GM23338 (cell line): ENCODE results near the gene EML1. TPM values are rescaled to one million over a fixed set of nuclear protein-coding genes. Genes with fewer than 3 reads are reported as not detected.

Experiments used
- ATAC-seq: fragments of 200-7000 bp; cut with Tn5 transposase; 3 replicates; pipeline ENCODE4 v1.9.1; 2020
- DNase-seq: peaks from one replicate; pipeline ENCODE4 v3.0.0-alpha.2; 2015; ENCODE audit warnings: low spot score
- H2AFZ ChIP-seq: fragments of 200-600 bp; sonication (generic); 2 replicates; pipeline ENCODE4 v1.8.0; 2016; ENCODE audit warnings: antibody characterized with exemption, mild to moderate bottlenecking, moderate library complexity
- H3F3A ChIP-seq: fragments of 200-600 bp; sonication (generic); replicated peaks from 2 replicates; pipeline ENCODE4 v1.8.0; 2017; ENCODE audit warnings: antibody characterized with exemption, mixed run types, low read depth
- H3K27ac ChIP-seq: fragments of 200-600 bp; sonication (generic); 2 replicates; pipeline ENCODE4 v1.6.1; 2016; ENCODE audit warnings: low read depth
- H3K27me3 ChIP-seq: fragments of 200-600 bp; sonication (generic); 2 replicates; pipeline ENCODE4 v1.8.0; 2016; ENCODE audit warnings: mild to moderate bottlenecking, mixed run types, moderate library complexity; ENCODE audit not compliant: insufficient read depth
- H3K36me3 ChIP-seq: fragments of 200-600 bp; sonication (generic); 2 replicates; pipeline ENCODE4 v1.8.0; 2016; ENCODE audit warnings: mild to moderate bottlenecking; ENCODE audit not compliant: insufficient read depth
- H3K4me1 ChIP-seq: fragments of 200-600 bp; sonication (generic); 2 replicates; pipeline ENCODE4 v1.8.0; 2016; ENCODE audit warnings: mild to moderate bottlenecking, moderate library complexity; ENCODE audit not compliant: insufficient read depth
- H3K4me2 ChIP-seq: fragments of 200-600 bp; sonication (generic); 2 replicates; pipeline ENCODE4 v1.7.1; 2017; ENCODE audit warnings: mixed run types
- H3K4me3 ChIP-seq: fragments of 200-600 bp; sonication (generic); 2 replicates; pipeline ENCODE4 v1.6.1; 2016; ENCODE audit warnings: mixed run types
- H3K79me2 ChIP-seq: fragments of 200-600 bp; sonication (generic); replicated peaks from 2 replicates; pipeline ENCODE4 v1.8.0; 2017; ENCODE audit warnings: mild to moderate bottlenecking; ENCODE audit not compliant: insufficient read depth
- H3K9me2 ChIP-seq: fragments of 200-600 bp; sonication (generic); 2 replicates; pipeline ENCODE4 v1.8.0; 2017; ENCODE audit not compliant: insufficient read depth
- H4K20me1 ChIP-seq: fragments of 200-600 bp; sonication (generic); replicated peaks from 2 replicates; pipeline ENCODE4 v1.8.0; 2017; ENCODE audit warnings: mild to moderate bottlenecking; ENCODE audit not compliant: insufficient read depth
- H3K27ac Mint-ChIP-seq: 2 replicates; pipeline ENCODE4 v1.8.0; 2020; ENCODE audit warnings: inconsistent platforms, mild to moderate bottlenecking, moderate library complexity, mixed read lengths
- H3K27me3 Mint-ChIP-seq: 3 replicates; pipeline ENCODE4 v1.8.0; 2022; ENCODE audit warnings: low read depth, mild to moderate bottlenecking, moderate library complexity, mixed read lengths, inconsistent platforms; ENCODE audit not compliant: insufficient read depth, poor library complexity
- H3K36me3 Mint-ChIP-seq: 3 replicates; pipeline ENCODE4 v1.8.0; 2021; ENCODE audit warnings: low read depth, mild to moderate bottlenecking, inconsistent platforms, moderate library complexity, mixed read lengths
- H3K4me1 Mint-ChIP-seq: 3 replicates; pipeline ENCODE4 v1.8.0; 2020; ENCODE audit warnings: mild to moderate bottlenecking, inconsistent platforms, mixed read lengths
- H3K4me3 Mint-ChIP-seq: 3 replicates; pipeline ENCODE4 v1.8.0; 2021; ENCODE audit warnings: moderate library complexity, mild to moderate bottlenecking, inconsistent platforms, mixed read lengths
- H3K9me3 Mint-ChIP-seq: 3 replicates; pipeline ENCODE4 v1.8.0; 2020; ENCODE audit warnings: moderate library complexity, mild to moderate bottlenecking, inconsistent platforms, mixed read lengths
- CREB1 ChIP-seq: fragments of 250-450 bp; sonication (Bioruptor Pico); IDR thresholded peaks from 2 replicates; pipeline ENCODE4 v1.5.0; 2020; ENCODE audit warnings: low read depth, mild to moderate bottlenecking, moderate library complexity
- CTCF ChIP-seq, 2 experiments: fragments of 200-600 bp in 1 of 2; sonication (generic) in 1 of 2; conservative IDR thresholded peaks; 2 replicates each; pipeline versions ENCODE4 v1.5.1 to v1.6.1; 2016 to 2017; ENCODE audit warnings: antibody characterized with exemption in 2 of 2, low read depth in 2 of 2, mild to moderate bottlenecking in 2 of 2, moderate library complexity in 1 of 2
- ETS1 ChIP-seq: IDR thresholded peaks from 2 replicates; pipeline ENCODE4 v1.6.1; 2016; ENCODE audit warnings: antibody characterized with exemption
- EZH2 ChIP-seq: fragments of 200-600 bp; sonication (generic); IDR thresholded peaks from one replicate; pipeline ENCODE4 v1.8.0; 2017; ENCODE audit warnings: antibody characterized with exemption, mild to moderate bottlenecking, low read depth; ENCODE audit not compliant: unreplicated experiment
- EZH2phosphoT487 ChIP-seq: fragments of 200-600 bp; sonication (generic); IDR thresholded peaks from one replicate; pipeline ENCODE4 v1.8.1; 2018; ENCODE audit warnings: antibody characterized with exemption; ENCODE audit not compliant: unreplicated experiment
- JUNB ChIP-seq: IDR thresholded peaks from one replicate; pipeline ENCODE4 v1.6.1; 2016; ENCODE audit warnings: antibody characterized with exemption; ENCODE audit not compliant: unreplicated experiment
- NANOG ChIP-seq: IDR thresholded peaks from 2 replicates; pipeline ENCODE4 v1.6.1; 2016; ENCODE audit warnings: antibody characterized with exemption, borderline replicate concordance
- POLR2AphosphoS5 ChIP-seq: IDR thresholded peaks from 2 replicates; pipeline ENCODE4 v1.6.1; 2016; ENCODE audit warnings: antibody characterized with exemption, low read depth
- STAT1 ChIP-seq: IDR thresholded peaks from one replicate; pipeline ENCODE4 v1.6.1; 2016; ENCODE audit warnings: antibody characterized with exemption; ENCODE audit not compliant: unreplicated experiment
- ZNF114 ChIP-seq: fragments of 250-450 bp; sonication (Bioruptor Pico); IDR thresholded peaks from 2 replicates; pipeline ENCODE4 v1.5.0; 2020; ENCODE audit warnings: mild to moderate bottlenecking, moderate library complexity
- ZNF331 ChIP-seq: fragments of 250-450 bp; sonication (Bioruptor Pico); IDR thresholded peaks from 2 replicates; pipeline ENCODE4 v1.5.0; 2020; ENCODE audit warnings: low read depth, mild to moderate bottlenecking, moderate library complexity
- ZNF462 ChIP-seq: fragments of 250-450 bp; sonication (Bioruptor Pico); IDR thresholded peaks from 2 replicates; pipeline ENCODE4 v1.5.0; 2020; ENCODE audit warnings: mild to moderate bottlenecking, moderate library complexity
- polyA plus RNA-seq: library from polyadenylated mRNA; unstranded; fragments of >200 nt; fragmentation: Nextera tagmentation; extraction: Ambion mirVana; gene quantifications from 2 replicates; pipeline ENCODE4 v1.2.1, GENCODE V29; 2016
- total RNA-seq: library from RNA; depleted of rRNA; stranded (reverse); fragments of >200 nt; shearing (Covaris generic); gene quantifications from 2 replicates; pipeline ENCODE4 v1.2.3, GENCODE V29; 2014
- TF ChIP-seq, protein P1 (sequence below): IDR thresholded peaks from one replicate; pipeline ENCODE4 v1.6.1; 2018; ENCODE audit warnings: antibody characterized with exemption; ENCODE audit not compliant: unreplicated experiment

EML1 gene
- total and polyA plus RNA-seq, 2 experiments from 2014 or later, result 7.0 to 18.1 TPM

DNA sequence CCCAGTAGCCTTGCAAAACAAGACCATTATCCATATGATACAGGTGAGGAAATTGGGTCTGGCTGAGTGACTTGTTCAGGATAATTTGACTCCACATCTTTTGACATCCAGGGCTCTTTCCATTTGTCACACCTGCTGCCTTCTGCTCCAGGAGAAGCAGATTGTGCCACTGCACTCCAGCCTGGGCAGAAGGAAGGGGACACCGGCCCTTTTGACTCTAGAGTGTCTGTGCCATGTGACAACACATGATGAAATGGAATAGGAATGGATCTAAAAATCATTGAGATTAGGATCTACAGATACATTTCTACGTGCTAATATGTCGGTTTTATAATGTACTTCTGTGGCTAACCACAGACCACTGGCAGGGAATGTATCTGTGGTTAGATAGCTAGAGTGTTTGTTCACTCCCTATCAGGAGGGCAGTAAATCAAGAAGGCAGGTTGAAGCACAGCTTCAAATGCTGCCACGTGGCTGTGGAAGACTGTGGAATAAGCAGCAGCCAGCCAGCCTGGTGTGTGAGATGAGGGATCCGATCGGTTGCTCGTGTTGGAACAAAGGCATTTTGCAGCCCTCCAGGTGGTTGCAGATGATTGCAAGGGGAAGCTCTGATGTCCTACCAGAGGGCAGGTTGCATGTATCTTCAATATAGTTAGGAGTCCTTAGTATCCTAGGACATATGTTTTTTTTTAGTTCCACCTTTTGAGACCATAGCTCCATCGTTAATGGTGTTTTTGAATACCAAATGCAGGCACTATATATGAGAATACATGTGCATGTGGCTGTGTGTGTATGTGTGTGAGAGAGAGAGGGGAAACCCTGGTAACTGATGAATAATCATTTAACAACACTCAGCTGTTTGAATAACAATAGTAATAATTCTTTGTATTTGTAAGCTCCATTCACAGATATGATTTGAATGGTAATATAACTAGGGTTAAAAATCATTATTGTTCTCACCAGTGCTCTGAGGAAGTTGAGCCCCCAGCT is 28.6 kb downstream of the EML1 start:
- Histone ChIP-seq H3K27me3 (no peaks in the 10 kb centered on the region), H3F3A (0 out of 2 replicates have a peak, but pooled peaks cover 3% of the 10 kb centered on the region), H3K9me2 (no peaks in the 10 kb centered on the region), H4K20me1 (no peaks in the 10 kb centered on the region; the same call in 1 of the 2 replicates), H3K4me1 (peaks cover 21% of the 10 kb centered on the region), H3K4me2 (no peak overlapping the region), H3K4me3 (no peak overlapping the region), H3K79me2 (no peaks in the 10 kb centered on the region; the same call in 1 of the 2 replicates), H3K36me3 (no peaks in the 10 kb centered on the region; the same call in 1 of the 2 replicates), H3K27ac (no peak overlapping the region), H2AFZ (no peak overlapping the region)
- H3K36me3 Mint-ChIP-seq, result no peaks in the 10 kb centered on the region
- no peak overlapping the region for H3K4me3 Mint-ChIP-seq
- peaks cover 11% of the 10 kb centered on the region for H3K27me3 Mint-ChIP-seq
- H3K9me3 Mint-ChIP-seq, result no peaks in the 10 kb centered on the region
- TF ChIP-seq CREB1 (CRISPR knock-in tag) (no peak), CTCF (conservative IDR thresholded peaks at IDR 0.05; ENCODE audit: low read depth in 2 of 2) (no peak), ETS1 (no peak), EZH2 (no peak), ZNF331 (CRISPR knock-in tag) (no peak), ZNF114 (no peak), STAT1 (no peak), EZH2phosphoT487 (no peak), JUNB (no peak), ZNF462 (CRISPR knock-in tag) (no peak), NANOG (no peak), POLR2AphosphoS5 (no peak)
- TF ChIP-seq, protein P1, sequence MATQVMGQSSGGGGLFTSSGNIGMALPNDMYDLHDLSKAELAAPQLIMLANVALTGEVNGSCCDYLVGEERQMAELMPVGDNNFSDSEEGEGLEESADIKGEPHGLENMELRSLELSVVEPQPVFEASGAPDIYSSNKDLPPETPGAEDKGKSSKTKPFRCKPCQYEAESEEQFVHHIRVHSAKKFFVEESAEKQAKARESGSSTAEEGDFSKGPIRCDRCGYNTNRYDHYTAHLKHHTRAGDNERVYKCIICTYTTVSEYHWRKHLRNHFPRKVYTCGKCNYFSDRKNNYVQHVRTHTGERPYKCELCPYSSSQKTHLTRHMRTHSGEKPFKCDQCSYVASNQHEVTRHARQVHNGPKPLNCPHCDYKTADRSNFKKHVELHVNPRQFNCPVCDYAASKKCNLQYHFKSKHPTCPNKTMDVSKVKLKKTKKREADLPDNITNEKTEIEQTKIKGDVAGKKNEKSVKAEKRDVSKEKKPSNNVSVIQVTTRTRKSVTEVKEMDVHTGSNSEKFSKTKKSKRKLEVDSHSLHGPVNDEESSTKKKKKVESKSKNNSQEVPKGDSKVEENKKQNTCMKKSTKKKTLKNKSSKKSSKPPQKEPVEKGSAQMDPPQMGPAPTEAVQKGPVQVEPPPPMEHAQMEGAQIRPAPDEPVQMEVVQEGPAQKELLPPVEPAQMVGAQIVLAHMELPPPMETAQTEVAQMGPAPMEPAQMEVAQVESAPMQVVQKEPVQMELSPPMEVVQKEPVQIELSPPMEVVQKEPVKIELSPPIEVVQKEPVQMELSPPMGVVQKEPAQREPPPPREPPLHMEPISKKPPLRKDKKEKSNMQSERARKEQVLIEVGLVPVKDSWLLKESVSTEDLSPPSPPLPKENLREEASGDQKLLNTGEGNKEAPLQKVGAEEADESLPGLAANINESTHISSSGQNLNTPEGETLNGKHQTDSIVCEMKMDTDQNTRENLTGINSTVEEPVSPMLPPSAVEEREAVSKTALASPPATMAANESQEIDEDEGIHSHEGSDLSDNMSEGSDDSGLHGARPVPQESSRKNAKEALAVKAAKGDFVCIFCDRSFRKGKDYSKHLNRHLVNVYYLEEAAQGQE, result no peak
- 0 out of 2 replicates have a peak overlapping the region, but pooled peaks have one; percentile 37 for H3K27ac Mint-ChIP-seq
- DNase-seq (no peak), ATAC-seq (no peak)
- H3K4me1 Mint-ChIP-seq, result peaks cover 31% of the 10 kb centered on the region
